Fibroblast of mammary gland (primary cell): ENCODE results near the gene SEMA6D.

ENCODE experiments used
- DNase-seq: peaks from one replicate; pipeline ENCODE4 v3.0.0-alpha.2; 2010; ENCODE audit warnings: low read depth
- H3K4me3 ChIP-seq: 2 replicates; pipeline ENCODE4 v1.5.1; 2011; ENCODE audit warnings: low read depth, mild to moderate bottlenecking, low read length, moderate library complexity; ENCODE audit not compliant: control insufficient read depth
- TF ChIP-seq, protein P1 (sequence below): conservative IDR thresholded peaks from 2 replicates; pipeline ENCODE4 v1.5.1; 2011; ENCODE audit warnings: low read depth, low read length, inconsistent platforms; ENCODE audit not compliant: control insufficient read depth, insufficient read depth

The SEMA6D gene

DNA sequence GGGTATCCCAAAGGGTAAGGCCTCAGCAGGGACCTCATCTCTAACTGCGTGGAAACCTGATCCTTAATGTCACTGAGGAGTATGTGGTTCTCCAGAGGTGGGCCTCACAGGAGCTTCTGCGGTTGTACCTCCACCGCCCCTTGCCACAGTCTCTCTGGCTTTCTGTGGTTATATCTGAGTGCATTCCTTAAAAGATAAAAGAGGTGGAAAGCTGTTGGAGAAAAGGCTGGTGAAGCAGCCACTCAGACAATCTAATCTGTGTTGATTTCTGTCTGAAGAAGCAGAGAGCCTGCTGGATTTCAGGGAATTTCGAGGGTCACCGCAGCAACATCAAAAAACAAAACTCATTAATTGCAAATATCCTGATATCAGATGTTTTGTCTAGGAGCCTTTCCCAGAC, 51.4 kb downstream of the SEMA6D start:
- TF ChIP-seq, protein P1, sequence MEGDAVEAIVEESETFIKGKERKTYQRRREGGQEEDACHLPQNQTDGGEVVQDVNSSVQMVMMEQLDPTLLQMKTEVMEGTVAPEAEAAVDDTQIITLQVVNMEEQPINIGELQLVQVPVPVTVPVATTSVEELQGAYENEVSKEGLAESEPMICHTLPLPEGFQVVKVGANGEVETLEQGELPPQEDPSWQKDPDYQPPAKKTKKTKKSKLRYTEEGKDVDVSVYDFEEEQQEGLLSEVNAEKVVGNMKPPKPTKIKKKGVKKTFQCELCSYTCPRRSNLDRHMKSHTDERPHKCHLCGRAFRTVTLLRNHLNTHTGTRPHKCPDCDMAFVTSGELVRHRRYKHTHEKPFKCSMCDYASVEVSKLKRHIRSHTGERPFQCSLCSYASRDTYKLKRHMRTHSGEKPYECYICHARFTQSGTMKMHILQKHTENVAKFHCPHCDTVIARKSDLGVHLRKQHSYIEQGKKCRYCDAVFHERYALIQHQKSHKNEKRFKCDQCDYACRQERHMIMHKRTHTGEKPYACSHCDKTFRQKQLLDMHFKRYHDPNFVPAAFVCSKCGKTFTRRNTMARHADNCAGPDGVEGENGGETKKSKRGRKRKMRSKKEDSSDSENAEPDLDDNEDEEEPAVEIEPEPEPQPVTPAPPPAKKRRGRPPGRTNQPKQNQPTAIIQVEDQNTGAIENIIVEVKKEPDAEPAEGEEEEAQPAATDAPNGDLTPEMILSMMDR: no peak
- no peak for DNase-seq
- H3K4me3 ChIP-seq: no peak overlapping the region

DNA sequence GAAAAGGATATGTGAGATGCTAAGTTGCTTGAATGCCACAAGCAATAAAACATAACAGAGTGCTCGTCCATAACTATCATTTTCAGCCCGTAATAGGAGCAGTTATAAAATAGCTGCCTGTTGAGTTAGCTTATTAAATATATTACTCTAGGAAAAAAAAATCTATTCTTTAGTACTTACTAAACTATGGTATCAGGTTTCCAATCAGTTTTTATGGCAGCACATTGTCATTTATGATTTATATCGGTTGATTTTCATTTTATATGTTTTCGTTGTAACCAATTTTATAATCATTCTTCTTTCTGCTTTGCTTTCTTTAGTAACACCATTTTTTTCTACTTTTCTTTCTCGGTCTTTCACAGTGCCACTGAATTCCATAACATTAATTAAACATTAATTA, 51.9 kb downstream of the SEMA6D start:
- DNase-seq: no peak
- TF ChIP-seq, protein P1: no peak
- H3K4me3 ChIP-seq: no peak overlapping the region

DNA sequence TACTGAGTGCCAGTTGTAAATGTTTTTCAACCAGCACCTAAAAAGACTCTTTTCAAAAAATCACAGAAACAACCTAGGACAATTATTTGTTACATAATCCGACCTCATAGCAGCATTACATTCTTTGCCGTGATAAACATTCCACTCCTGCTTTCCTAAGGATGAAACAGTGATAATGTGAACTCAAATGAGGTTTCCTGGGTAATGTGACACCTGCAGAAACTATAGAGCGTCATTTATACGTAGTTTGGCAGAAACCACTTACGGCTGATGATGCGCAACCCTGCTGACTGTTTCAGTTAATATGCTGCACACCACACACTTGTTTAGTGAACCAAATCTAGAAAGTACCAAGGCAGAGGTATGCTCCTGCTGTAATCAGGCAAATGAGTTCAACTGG, 55.8 kb downstream of the SEMA6D start:
- no peak for DNase-seq
- H3K4me3 ChIP-seq: no peak overlapping the region
- TF ChIP-seq, protein P1: no peak

DNA sequence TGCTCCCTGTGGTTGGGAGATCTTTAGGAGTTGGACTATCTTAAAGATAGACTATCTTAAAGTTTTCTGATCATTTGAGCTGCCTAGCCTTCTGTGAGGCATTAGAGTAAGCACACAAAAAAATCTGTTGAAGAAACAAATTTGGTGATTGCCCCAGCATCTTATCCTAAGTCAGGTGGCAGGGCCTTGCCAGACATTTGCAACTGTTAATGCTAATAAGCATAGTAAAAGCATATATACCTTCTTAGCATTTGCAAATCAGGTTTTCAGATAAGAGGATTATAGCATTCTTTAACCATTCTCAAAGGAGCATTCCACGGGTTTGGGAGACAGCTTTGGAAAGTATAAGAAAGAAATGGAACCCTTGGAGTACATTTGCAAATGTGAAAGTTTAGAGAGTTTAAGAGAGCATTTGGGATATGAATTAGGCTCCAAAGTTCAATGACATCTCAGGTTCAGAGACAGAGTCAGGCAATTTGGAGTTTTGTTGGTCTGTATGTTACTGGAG, 61.0 kb downstream of the SEMA6D start:
- no peak overlapping the region for H3K4me3 ChIP-seq
- TF ChIP-seq, protein P1: no peak
- DNase-seq: no peak

DNA sequence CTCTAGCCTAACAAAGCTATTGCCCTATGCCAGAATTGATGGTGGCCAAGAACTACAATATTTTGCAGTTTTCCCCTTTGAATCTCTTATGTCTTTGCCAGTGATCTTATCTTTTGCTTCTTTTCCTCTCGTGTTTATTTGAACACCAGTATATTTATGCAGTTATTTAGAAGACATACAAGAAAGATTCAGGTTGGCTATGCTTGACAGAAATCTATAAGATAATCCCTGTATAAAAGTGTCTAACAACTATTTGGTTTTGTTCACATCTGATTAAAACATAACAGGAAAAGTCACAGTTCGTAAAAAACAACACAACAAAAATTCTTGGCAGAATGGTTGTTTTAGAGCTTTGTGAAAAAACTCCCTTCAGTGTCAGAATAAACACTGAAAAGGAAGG, 63.7 kb downstream of the SEMA6D start:
- no peak for DNase-seq
- H3K4me3 ChIP-seq: no peak overlapping the region
- TF ChIP-seq, protein P1: no peak

DNA sequence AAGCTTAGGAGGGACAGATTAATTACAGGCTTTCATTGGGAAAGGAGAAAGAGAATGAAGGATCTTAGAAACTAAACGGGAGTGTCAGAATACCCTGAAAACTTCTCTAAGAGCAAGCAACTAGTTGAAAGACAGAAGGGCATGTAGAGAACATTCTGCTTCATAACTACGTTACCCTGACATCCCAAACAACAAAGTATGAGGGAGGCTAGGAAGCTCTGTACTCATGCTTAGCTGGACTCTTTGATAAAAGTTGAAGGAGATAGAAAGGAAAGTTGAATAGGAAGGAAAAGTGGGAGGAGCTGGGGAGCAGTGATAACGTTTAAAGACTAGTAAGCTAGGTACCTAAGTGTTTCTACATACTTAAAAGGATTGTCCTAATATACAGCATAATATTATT, 64.2 kb downstream of the SEMA6D start:
- DNase-seq: no peak
- TF ChIP-seq, protein P1: no peak
- H3K4me3 ChIP-seq: no peak overlapping the region

DNA sequence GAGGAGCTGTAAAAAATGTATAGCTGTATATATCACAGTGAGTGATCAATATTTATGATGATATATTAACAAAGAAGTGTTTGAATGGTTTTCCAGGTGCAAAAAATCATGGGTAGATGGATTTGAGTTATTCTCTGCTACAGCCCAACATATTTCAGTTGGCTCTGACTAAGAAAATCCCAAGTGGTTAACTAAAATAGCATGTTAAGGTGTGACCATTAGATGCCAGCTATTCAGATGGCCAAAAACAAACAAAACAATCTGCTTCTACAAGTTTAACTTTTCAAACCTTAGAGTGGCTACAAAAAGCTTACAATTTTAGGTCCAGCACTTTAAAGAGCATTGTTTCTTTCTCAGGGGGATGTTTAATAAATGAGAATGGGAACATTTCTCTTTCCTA, 67.5 kb downstream of the SEMA6D start:
- TF ChIP-seq, protein P1: no peak
- no peak for DNase-seq
- H3K4me3 ChIP-seq: no peak overlapping the region
